HepG2 (cell line): ENCODE data around the gene TNFAIP8L2. TPM values are rescaled to one million over a fixed set of nuclear protein-coding genes. Genes with fewer than 3 reads are reported as not detected.
A peak's percentile ranks its signal among the peaks of the same experiment; 100 is the strongest.

Source experiments
- ARHGAP35 ChIP-seq: sonication (generic); formaldehyde crosslinking; IDR thresholded peaks from 2 replicates; pipeline ENCODE4 v1.9.0; 2022; ENCODE audit warnings: mild to moderate bottlenecking, inconsistent platforms, moderate library complexity, missing genetic modification reagents, borderline replicate concordance
- CENPT ChIP-seq: sonication (generic); formaldehyde crosslinking; IDR thresholded peaks from 2 replicates; pipeline ENCODE4 v1.8.0; 2022; ENCODE audit warnings: low read depth, mild to moderate bottlenecking, moderate library complexity, missing genetic modification reagents
- CHD2 ChIP-seq: IDR thresholded peaks from 2 replicates; pipeline ENCODE4 v1.6.1; 2011; ENCODE audit warnings: low read depth, low read length, improper control_type of control experiment
- GTF2F1 ChIP-seq: fragments of 150-350 bp; IDR thresholded peaks from 2 replicates; pipeline ENCODE4 v1.6.1; 2014; ENCODE audit warnings: low read length
- POLR2AphosphoS2 ChIP-seq: IDR thresholded peaks from 2 replicates; pipeline ENCODE4 v1.6.1; 2011; ENCODE audit warnings: low read depth, low read length, improper control_type of control experiment
- SSRP1 ChIP-seq: IDR thresholded peaks from 2 replicates; pipeline ENCODE4 v1.6.1; 2016; ENCODE audit warnings: control low read depth
- ZFX ChIP-seq: sonication (generic); formaldehyde crosslinking; IDR thresholded peaks from 2 replicates; pipeline ENCODE4 v1.4.0; 2020; ENCODE audit warnings: mild to moderate bottlenecking, low read depth, missing genetic modification reagents, moderate library complexity
- ZNF83 ChIP-seq: sonication (generic); formaldehyde crosslinking; IDR thresholded peaks from 2 replicates; pipeline ENCODE4 v1.4.0; 2020; ENCODE audit warnings: missing genetic modification reagents, mild to moderate bottlenecking, borderline replicate concordance
- polyA plus RNA-seq, 8 experiments: library from polyadenylated mRNA; depleted of rRNA in 3 of 8; stranded (reverse) in 7 of 8; unstranded in 1 of 8; fragments of >200 nt; fragmentation: Illumina TruSeq in 4 of 8; extraction: Trizol in 4 of 8; gene quantifications; 2 replicates each; pipeline versions ENCODE4 v1.2.1 to v1.2.3, GENCODE V29; 2011 to 2016; ENCODE audit warnings: low read depth in 4 of 8, missing spikeins in 1 of 8, mixed read lengths in 1 of 8; ENCODE audit not compliant: insufficient read depth in 1 of 8
- total RNA-seq, 5 experiments: library from RNA; depleted of rRNA; stranded (reverse); fragments of >200 nt; fragmentation: Illumina TruSeq; extraction: Trizol; gene quantifications; 2 replicates each; pipeline ENCODE4 v1.2.3, GENCODE V29; 2016; ENCODE audit warnings: low read depth in 1 of 5
- TF ChIP-seq, protein P1 (sequence below): sonication (generic); formaldehyde crosslinking; conservative IDR thresholded peaks from 2 replicates; pipeline ENCODE4 v1.8.1; 2023; ENCODE audit warnings: missing genetic modification reagents
- TF ChIP-seq, protein P2 (sequence below): sonication (generic); formaldehyde crosslinking; IDR thresholded peaks from 2 replicates; pipeline ENCODE4 v1.5.1; 2020; ENCODE audit warnings: missing genetic modification reagents, mild to moderate bottlenecking, borderline replicate concordance
- TF ChIP-seq, protein P3 (sequence below): sonication (generic); formaldehyde crosslinking; IDR thresholded peaks from 2 replicates; pipeline ENCODE4 v1.5.0; 2020; ENCODE audit warnings: missing genetic modification reagents
- TF ChIP-seq, protein P4 (sequence below): fragments of 450-650 bp; IDR thresholded peaks from 2 replicates; pipeline ENCODE4 v1.6.1; 2017
- TF ChIP-seq, protein P5 (sequence below): sonication (generic); formaldehyde crosslinking; conservative IDR thresholded peaks from 2 replicates; pipeline ENCODE4 v1.4.0; 2020; ENCODE audit warnings: missing genetic modification reagents
- TF ChIP-seq, protein P6 (sequence below): IDR thresholded peaks from 2 replicates; pipeline ENCODE4 v1.6.1; 2012; ENCODE audit warnings: low read length, improper control_type of control experiment

The TNFAIP8L2 gene
- total and polyA plus RNA-seq, 2 of the 13 experiments (the other 11 are each of a cell fraction or from before 2014, with no cell fraction given): not detected

DNA sequence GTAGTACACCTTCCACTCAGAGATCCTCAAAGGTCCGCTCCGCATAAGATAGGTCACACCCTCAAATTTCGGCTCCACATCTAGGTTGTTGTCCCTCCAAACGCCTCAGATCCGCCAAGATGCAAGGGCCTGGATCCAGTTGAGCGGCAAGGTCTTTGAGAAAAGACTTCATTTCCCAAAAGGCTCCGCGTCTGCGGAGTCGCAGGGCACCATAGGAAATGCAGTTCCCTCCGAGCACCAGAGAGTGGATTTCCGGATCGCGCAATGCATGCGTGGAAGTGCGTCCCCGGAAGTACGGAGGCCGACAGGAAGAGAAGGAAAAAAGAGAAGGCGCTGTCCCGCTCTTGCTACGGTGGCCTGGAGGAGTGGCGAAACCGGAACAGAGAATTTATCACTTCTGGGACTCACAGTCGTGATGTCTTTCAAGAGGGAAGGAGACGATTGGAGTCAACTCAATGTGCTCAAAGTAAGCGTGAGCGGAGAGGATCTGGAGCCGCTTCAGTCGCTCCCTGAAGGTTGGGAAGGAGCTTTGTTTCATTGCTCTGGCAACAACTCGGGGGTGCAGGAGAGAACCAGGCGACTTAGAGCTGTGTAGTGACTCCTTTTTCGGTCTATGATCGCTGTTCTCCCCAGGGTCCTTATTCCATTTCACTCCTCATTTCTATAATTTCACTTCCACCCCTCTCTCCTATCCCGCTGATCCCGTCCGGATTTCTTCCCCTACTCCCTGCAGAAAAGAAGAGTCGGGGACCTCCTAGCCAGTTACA is 9.5 kb downstream of the TNFAIP8L2 start, which contains the start of the genes LYSMD1 and SCNM1 (continued):
- TF ChIP-seq, protein P1, sequence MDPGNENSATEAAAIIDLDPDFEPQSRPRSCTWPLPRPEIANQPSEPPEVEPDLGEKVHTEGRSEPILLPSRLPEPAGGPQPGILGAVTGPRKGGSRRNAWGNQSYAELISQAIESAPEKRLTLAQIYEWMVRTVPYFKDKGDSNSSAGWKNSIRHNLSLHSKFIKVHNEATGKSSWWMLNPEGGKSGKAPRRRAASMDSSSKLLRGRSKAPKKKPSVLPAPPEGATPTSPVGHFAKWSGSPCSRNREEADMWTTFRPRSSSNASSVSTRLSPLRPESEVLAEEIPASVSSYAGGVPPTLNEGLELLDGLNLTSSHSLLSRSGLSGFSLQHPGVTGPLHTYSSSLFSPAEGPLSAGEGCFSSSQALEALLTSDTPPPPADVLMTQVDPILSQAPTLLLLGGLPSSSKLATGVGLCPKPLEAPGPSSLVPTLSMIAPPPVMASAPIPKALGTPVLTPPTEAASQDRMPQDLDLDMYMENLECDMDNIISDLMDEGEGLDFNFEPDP (CRISPR knock-in tag): no peak
- TF ChIP-seq GTF2F1: no peak
- TF ChIP-seq, protein P2, sequence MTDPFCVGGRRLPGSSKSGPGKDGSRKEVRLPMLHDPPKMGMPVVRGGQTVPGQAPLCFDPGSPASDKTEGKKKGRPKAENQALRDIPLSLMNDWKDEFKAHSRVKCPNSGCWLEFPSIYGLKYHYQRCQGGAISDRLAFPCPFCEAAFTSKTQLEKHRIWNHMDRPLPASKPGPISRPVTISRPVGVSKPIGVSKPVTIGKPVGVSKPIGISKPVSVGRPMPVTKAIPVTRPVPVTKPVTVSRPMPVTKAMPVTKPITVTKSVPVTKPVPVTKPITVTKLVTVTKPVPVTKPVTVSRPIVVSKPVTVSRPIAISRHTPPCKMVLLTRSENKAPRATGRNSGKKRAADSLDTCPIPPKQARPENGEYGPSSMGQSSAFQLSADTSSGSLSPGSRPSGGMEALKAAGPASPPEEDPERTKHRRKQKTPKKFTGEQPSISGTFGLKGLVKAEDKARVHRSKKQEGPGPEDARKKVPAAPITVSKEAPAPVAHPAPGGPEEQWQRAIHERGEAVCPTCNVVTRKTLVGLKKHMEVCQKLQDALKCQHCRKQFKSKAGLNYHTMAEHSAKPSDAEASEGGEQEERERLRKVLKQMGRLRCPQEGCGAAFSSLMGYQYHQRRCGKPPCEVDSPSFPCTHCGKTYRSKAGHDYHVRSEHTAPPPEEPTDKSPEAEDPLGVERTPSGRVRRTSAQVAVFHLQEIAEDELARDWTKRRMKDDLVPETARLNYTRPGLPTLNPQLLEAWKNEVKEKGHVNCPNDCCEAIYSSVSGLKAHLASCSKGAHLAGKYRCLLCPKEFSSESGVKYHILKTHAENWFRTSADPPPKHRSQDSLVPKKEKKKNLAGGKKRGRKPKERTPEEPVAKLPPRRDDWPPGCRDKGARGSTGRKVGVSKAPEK (CRISPR knock-in tag): no peak
- TF ChIP-seq CHD2: peak; percentile 70; the same call in 1 of the 2 replicates
- TF ChIP-seq, protein P3, sequence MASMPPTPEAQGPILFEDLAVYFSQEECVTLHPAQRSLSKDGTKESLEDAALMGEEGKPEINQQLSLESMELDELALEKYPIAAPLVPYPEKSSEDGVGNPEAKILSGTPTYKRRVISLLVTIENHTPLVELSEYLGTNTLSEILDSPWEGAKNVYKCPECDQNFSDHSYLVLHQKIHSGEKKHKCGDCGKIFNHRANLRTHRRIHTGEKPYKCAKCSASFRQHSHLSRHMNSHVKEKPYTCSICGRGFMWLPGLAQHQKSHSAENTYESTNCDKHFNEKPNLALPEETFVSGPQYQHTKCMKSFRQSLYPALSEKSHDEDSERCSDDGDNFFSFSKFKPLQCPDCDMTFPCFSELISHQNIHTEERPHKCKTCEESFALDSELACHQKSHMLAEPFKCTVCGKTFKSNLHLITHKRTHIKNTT (CRISPR knock-in tag): peak; percentile 95
- TF ChIP-seq, protein P4, sequence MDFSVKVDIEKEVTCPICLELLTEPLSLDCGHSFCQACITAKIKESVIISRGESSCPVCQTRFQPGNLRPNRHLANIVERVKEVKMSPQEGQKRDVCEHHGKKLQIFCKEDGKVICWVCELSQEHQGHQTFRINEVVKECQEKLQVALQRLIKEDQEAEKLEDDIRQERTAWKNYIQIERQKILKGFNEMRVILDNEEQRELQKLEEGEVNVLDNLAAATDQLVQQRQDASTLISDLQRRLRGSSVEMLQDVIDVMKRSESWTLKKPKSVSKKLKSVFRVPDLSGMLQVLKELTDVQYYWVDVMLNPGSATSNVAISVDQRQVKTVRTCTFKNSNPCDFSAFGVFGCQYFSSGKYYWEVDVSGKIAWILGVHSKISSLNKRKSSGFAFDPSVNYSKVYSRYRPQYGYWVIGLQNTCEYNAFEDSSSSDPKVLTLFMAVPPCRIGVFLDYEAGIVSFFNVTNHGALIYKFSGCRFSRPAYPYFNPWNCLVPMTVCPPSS: no peak
- no peak for TF ChIP-seq POLR2AphosphoS2
- no peak for TF ChIP-seq ZNF83 (CRISPR knock-in tag)
- TF ChIP-seq, protein P5, sequence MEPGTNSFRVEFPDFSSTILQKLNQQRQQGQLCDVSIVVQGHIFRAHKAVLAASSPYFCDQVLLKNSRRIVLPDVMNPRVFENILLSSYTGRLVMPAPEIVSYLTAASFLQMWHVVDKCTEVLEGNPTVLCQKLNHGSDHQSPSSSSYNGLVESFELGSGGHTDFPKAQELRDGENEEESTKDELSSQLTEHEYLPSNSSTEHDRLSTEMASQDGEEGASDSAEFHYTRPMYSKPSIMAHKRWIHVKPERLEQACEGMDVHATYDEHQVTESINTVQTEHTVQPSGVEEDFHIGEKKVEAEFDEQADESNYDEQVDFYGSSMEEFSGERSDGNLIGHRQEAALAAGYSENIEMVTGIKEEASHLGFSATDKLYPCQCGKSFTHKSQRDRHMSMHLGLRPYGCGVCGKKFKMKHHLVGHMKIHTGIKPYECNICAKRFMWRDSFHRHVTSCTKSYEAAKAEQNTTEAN (CRISPR knock-in tag): no peak
- TF ChIP-seq ARHGAP35 (CRISPR knock-in tag): no peak; the same call in 1 of the 2 replicates
- TF ChIP-seq ZFX (CRISPR knock-in tag): peak; percentile 99
- no peak; the same call in 1 of the 2 replicates for TF ChIP-seq SSRP1 (CRISPR knock-in tag)
- no peak for TF ChIP-seq CENPT (CRISPR knock-in tag)
- TF ChIP-seq, protein P6, sequence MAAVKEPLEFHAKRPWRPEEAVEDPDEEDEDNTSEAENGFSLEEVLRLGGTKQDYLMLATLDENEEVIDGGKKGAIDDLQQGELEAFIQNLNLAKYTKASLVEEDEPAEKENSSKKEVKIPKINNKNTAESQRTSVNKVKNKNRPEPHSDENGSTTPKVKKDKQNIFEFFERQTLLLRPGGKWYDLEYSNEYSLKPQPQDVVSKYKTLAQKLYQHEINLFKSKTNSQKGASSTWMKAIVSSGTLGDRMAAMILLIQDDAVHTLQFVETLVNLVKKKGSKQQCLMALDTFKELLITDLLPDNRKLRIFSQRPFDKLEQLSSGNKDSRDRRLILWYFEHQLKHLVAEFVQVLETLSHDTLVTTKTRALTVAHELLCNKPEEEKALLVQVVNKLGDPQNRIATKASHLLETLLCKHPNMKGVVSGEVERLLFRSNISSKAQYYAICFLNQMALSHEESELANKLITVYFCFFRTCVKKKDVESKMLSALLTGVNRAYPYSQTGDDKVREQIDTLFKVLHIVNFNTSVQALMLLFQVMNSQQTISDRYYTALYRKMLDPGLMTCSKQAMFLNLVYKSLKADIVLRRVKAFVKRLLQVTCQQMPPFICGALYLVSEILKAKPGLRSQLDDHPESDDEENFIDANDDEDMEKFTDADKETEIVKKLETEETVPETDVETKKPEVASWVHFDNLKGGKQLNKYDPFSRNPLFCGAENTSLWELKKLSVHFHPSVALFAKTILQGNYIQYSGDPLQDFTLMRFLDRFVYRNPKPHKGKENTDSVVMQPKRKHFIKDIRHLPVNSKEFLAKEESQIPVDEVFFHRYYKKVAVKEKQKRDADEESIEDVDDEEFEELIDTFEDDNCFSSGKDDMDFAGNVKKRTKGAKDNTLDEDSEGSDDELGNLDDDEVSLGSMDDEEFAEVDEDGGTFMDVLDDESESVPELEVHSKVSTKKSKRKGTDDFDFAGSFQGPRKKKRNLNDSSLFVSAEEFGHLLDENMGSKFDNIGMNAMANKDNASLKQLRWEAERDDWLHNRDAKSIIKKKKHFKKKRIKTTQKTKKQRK: no peak
